Globus pallidus (tissue), 1 donor: ENCODE data around the gene AVP.
A peak's percentile ranks its signal among the peaks of the same experiment; 100 is the strongest.
"Not testable (repeated sequence)": the region's sequence is repeated elsewhere in the genome, so short reads cannot be mapped to it uniquely, and the experiment has no call there.

Source experiments
- DNase-seq: peaks from one replicate; pipeline ENCODE4 v3.0.0-alpha.2; 2015; ENCODE audit warnings: low spot score

Gene AVP, protein sequence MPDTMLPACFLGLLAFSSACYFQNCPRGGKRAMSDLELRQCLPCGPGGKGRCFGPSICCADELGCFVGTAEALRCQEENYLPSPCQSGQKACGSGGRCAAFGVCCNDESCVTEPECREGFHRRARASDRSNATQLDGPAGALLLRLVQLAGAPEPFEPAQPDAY

DNA sequence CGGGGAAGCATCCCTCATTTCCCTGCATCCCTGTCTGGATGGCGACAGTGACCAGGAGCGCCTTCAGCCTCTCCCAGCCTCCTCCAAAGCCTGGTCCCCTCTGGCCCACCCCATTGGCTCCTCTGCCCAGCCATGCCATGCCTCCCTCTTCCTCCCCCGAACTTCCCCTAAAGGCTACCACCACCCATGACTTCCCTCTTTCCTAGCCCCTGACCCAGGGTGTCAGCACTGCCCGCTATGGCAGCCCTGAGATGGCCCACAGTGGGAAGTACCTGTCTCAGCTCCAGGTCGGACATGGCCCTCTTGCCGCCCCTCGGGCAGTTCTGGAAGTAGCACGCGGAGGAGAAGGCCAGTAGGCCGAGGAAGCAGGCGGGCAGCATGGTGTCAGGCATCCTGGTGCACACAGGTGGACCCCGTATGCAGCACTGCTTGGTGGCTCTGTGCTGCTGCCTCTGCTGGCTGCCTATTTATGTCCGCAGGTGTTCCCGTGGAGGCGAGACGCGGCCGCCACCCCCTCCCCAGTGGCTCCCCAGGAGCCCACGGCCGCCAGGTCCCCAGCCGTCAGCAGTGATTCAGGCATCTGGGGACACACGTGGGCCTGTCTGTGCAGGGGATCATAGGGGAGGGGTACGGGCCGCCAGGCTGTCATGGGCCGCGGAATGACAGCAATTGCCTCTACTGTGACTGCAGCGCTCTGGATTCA is at the start of gene AVP:
TSS of gene AVP (minus strand) at position 442 of the 703 bp plus-strand sequence. CDS start at position 392, 50 bp downstream.
- DNase-seq: no peak

DNA sequence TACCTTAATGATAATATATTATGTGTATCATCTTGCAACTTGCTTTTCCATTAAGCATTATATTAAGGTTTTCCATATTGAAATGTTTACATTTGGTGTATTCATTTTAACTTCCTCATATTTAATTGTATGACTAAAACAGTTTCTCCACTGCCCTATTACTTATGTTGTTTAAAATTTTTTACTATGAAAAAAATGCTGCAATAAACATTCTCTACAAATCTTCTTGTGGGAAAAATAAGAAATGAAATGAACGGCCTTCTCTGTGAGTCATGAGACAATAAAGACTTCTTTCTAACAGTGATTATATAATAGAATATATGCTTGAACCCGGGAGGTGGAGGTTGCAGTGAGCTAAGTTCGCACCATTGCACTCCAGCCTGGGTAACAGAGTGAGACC is 49.6 kb upstream of the AVP start:
- DNase-seq: no peak

DNA sequence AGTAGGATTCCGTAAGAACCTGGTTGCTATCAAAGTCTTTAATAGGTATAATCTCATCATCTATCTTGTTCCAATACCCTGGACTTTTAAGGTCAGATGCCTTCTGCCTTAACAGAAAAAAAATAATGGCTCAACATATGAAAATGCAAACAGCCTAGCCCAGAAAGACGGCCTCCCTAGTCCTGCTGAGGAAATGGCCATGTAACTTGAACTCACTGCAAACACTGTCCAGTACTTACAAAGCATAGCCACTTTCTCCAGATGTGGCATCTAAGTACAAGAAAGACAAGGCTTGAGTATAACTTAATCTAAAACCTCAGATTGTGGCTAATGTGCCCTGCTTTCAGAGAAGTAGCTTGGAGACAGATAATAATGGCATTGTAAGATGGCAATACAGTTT is 48.6 kb upstream of the AVP start:
- DNase-seq: no peak

DNA sequence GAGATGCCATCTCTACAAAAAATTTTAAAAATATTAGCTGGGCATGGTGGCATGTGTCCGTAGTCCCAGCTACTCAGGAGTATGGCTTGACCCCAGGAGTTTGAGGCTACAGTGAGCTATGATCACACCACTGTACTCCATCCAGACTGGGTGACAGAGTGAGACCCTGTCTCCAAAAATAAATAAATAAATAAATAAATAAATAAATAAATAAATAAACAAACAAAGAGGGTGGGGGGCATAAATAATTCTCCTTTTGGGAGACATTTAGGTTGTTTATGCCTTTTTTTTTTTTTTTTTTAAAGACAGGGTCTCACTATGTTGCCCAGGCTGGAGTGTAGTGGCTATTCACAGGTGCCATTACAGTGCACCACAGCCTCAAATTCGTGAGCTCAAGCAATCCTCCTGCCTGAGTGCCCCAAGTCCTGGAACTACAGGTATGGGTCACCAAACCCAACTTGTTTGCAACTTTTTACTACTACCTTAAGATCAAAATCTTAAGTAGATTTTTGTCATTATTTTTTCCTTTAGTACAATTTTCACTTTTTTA is 45.6 kb upstream of the AVP start:
- DNase-seq: no peak

DNA sequence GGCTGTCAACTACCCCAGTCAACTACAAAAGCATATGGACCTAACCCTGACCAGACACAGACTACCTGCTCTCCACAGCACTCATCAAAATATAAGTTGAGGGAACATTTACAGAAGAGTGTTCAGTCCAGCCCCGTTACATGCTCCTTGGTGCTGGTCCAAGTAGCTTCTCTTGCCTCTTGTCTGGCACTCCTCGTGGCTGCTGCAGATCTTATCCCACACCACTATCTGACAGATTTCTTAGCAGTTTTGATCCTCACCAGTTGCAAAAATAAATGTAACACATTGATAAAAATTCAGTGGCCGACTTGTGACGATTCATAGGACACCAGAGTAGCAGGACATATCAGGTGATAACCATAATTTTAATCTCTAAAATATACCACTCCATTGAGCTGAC is 44.6 kb upstream of the AVP start:
- DNase-seq: no peak

DNA sequence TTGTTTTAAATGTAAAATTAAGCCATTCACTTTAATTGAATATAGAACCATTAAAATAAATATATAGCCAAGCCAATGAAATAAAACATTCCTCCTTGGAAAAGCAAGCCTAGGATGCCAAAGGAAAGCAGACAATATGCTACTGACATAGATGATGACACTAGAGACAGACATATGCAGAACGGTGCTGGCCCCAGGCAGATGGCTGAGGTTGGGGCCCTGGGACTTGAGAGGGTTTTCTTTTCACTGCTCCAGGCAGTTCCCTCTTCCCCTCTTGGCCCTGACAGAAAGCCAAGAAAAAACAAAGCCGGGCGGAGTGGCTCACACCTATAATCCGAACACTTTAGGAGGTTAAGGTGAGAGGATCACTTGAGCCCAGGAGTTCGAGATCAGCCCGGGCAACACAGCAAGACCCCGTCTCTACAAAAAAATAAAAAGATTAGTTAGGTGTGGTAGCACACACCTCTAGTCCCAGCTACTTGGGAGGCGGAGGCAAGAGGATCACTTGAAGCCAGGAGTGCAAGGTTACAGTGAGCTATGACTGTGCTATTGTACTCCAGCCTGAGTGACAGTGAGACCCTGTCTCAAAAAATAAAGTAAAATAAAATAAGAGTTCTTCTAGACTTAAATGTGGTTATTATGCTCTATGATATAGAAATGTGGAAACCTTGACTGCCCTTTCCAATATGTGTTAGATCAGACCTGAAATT is 43.9 kb upstream of the AVP start:
- DNase-seq: no peak

DNA sequence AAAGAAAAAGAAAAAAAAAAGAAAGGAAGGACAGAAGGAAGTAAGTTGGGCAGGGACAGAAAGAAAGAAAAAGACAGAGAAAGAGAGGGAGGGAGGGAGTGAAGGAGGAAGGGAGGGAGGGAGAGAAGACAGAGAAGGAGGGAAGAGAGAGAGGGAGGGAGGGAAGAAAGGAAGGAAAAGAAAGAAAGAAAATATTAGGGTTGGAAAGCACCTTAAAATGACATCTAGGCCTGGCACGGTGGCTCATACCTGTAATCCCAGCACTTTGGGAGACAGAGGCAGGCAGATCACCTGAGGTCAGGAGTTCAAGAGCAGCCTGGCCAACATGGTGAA is 42.0 kb upstream of the AVP start:
- no peak for DNase-seq

DNA sequence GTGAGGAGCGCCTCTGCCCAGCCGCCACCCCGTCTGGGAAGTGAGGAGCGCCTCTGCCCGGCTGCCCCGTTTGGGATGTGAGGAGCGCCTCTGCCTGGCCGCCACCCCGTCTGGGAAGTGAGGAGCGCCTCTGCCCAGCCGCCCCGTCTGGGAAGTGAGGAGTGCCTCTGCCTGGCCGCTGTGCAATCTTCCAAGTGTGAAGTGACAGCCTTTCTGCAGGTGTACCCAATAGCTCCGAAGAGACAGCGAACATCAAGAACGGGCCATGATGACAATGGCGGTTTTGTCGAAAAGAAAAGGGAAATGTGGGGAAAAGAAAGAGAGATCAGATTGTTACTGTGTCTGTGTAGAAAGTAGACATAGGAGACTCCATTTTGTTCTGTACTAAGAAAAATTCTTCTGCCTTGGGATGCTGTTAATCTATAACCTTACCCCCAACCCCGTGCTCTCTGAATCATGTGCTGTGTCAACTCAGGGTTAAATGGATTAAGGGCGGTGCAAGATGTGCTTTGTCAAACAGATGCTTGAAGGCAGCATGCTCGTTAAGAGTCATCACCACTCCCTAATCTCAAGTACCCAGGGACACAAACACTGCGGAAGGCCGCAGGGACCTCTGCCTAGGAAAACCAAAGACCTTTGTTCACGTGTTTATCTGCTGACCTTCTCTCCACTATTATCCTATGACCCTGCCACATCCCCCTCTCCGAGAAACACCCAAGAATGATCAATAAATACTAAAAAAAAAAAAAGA is 41.4 kb upstream of the AVP start:
- DNase-seq: not testable (repeated sequence)

DNA sequence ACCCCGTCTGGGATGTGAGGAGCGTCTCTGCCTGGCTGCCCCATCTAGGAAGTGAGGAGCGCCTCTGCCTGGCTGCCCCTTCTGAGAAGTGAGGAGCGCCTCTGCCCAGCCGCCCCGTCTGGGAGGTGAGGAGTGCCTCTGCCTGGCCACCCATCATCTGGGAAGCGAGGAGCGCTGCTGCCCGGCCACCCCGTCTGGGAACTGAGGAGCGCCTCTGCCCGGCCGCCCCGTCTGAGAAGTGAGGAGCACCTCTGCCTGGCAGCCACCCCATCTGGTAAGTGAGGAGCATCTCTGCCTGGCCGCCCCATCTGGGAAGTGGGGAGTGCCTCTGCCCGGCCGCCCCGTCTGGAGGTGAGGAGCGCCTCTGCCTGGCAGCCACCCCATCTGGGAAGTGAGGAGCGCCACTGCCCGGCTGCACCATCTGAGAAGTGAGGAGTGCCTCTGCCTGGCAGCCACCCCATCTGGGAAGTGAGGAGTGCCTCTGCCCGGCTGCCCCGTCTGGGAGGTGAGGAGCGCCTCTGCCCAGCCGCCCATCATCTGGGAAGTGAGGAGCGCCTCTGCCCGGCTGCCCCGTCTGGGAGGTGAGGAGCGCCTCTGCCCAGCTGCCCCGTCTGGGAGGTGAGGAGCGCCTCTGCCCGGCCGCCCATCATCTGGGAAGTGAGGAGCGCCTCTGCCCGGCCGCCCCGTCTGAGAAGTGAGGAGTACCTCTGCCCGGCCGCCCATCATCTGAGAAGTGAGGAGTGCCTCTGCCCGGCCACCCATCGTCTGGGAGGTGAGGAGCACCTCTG is 40.4 kb upstream of the AVP start:
- DNase-seq: not testable (repeated sequence)

DNA sequence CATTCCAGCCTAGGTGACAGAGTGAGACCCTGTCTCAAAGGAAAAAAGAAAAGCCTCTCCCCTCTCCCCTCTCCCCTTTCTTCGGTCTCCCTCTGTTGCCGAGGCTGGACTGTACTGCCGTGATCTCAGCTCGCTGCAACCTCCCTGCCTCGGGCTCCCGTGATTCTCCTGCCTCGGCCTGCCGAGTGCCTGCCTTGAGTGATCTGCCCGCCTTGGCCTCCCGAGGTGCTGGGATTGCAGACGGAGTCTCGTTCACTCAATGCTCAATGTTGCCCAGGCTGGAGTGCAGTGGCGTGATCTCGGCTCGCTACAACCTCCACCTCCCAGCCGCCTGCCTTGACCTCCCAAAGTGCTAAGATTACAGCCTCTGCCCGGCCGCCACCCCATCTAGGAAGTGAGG is 39.6 kb upstream of the AVP start:
- DNase-seq: not testable (repeated sequence)

DNA sequence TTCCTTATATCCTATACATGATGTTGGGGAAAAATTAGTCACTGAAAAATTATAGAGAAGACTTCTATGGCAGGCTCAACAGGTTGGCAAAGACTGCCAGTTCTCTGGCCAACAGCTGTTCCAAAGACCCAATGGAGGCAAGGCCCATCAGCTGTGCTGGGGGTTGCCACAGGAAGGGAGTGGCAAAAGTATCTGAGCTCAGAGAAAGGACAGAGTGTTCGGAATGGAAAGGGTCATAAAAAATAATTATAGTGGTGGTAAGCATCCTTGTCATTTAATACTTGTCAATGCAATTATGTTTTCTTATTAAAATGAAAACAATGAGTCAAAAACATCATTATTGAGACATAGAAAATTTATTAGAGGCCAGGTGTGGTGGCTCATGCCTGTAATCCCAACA is 39.0 kb upstream of the AVP start:
- DNase-seq: no peak

DNA sequence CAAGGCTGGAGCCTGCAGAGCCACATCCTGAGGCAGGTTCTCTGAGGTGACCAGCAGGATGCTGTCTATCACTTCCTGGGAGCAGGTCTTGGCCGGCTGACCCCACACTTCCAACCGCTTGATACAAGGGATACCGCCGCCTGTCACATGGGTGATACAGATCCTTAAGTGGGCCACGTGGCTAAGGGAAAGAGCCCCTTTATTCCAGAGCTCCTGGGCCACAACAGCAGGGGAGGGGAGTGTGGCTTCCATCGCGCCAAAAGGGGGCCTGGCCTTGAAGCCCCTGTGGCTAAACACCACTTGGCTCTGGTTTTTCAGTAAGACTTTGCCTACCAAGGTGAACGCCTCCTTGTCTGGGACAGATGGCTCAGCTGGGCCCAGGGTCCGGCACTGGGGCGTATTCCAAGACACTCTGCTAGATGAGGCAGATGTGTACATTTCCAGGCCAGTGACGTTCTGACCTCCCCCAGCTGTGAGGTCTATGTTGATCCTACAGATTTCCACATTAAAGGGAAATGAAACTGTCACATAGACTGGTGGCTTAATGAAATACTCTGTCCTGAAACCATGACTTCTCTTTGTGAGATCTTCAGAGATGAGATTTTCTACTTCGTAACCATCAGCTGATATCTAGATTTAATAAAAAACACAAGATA is 37.6 kb upstream of the AVP start:
- DNase-seq: no peak

DNA sequence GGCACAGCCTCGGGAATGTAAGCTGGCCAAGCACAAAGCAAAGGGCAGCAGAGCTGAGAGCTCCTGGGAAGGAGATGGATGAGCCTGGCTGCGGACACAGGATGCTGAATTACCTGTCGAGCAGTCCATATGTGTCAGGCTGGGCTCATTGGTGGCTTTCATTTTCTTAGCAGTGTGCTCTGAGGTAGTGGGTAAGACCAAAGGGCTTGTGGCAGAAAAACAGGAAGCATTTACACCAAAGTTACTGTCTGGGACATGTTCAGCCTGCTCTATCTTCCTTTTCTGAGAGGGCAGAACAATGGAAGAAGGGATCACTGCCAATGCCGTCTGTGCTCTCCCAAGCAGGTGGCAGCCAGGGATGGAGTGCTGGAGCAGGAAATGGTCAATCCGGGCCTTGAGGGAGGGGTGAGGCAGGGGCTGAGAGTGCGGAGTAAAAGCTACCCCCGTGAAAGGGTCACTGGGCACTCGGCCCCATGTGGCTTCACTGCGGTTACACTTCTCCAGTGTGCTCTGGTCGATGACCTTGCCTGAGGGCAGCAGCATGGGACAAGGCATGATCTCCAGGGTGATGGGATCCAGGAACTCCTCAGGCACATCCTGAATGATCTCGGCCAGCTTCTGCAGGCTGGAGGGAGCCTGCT is 36.9 kb upstream of the AVP start:
- DNase-seq: no peak

DNA sequence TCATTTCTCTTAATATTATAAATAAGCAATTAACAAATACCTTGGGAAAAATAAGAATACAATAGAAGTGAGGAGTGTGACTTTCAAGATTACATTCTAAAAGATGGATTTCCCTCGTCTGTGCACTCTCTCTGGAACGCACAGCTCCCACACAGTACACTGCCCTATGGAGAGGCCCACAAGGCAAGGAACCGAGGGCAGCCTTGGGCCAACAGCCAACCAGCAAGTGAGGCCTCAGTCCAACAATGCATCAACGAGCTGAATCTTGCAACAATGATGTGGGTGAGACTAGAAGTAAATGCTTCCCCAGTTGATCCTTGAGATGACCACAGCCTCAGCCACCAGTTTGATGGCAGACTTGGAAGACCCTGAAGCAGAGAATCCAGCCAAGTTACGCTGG is 34.5 kb upstream of the AVP start:
- no peak for DNase-seq

DNA sequence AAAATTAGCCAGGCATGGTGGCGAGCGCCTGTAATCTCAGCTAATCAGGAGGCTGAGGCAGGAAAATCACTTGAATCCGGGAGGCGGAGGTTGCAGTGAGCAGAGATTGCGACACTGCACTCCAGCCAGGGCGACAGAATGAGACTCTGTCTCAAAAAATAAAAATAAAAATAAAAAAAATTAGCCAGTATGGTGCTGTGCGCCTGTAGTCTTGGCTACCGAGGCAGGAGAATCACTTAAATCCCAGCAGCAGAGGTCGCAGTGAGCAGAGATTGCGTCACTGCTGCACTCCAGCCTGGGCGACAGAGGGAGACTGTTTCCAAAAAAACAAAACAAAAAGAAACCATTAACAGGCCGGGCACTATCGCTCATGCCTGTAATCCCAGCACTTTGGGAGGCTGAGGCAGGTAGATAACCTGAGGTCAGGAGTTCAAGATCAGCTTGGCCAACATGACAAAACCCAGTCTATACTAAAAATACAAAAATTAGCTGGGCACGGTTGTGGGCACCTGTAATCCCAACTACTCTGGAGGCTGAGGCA is 33.4 kb upstream of the AVP start:
- peak; percentile 66 for DNase-seq

DNA sequence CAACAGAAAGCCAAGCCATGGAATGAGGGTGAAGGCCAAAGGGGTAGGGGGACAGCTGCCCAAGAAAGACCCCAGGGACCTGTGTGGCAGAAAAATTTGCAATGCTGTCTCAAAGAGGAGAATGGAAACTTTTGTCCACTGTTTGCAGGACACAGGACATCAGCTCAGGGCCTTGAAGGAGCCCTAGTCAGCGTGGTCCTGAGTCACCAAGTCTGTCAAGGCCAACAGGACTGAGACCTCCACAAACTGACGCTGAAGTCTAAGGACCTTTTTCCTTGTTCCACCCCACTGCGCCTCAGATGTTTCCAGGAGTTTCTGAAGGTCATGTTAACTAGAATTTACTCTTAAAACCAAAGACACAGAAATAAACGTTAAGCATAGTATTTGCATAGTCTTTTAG is 31.8 kb upstream of the AVP start:
- no peak for DNase-seq

DNA sequence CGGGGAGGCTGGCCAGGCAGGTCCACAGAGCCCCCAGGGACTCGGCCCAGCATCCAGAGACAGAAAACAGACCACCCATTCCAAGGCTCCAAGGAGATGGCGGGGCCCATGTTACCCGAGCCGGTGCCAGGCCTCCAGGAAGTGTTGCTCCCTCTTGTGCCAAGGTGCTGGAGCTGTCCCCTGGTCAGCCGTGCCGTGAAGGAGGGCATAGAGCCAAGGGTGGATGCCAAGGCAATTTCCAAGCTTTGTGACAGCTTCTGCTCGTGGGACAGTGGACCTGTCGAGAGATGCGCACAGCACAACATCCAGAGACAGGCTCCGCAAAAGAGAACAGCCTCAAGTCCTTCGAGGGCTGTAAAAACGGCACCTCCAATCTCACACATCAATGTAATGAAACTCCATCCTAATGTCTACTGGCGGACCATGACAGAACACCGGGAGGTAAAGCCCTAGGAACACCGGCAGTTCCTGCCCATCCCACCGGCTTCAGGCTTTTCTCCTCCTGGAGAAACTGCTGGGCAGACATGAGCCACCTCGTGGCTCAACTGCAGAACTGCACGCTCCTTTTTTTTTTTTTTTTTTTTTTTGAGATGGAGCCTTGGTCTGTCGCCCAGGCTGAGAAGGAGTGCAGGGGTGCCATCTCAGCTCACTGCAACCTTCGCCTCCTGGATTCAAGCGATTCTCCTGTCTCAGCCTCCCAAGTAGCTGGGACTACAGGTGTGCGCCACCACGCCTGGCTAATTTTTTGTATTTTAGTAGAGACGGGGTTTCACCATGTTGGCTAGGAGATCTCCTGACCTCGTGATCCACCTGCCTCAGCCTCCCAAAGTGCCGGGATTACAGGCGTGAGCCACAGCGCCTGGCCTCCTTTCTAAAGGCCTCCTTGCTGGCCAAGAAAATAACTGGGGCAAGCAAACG is 30.9 kb upstream of the AVP start:
- peak; percentile 37 for DNase-seq

DNA sequence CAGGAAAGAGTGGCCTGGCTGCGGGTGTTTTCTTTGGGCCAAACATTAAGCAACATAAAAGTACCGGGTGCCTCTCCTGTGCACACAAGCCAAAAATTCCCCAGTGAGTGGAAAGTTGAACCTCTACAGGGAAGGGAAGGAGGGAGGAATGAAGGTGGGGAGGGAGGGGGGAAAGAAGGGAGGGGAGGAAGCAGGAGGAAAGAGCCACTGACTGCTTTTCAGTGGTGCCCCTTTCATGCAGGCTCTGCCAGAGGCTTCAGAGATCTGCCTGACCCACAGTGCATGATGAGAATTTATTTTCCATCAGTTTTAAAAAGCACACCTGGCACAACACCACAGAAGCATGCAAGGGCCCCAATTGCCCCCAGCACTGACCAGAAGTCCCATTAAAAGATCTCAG is 27.5 kb upstream of the AVP start:
- no peak for DNase-seq

DNA sequence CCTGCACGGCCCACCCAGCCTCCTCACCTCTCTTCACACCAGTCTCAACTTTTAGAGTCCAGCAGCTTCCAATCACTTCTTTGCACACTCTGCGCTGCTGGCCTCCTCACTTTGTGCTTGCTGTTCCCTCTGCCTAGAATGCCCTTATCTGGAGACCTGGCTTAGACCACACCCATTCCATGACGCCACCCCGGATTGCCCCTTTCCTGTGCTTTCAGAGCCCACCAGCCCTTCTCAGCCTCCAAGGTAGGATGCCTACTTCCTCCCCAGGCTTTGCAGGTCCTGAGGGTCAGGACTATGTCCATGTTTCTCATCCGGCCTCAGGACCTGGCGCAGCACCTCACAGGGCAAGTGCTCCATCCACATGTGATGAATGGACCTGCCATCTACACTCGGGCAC is 27.0 kb upstream of the AVP start:
- DNase-seq: no peak
